ENCODE results near the gene INSIG2.
"Not testable (repeated sequence)": the region's sequence is repeated elsewhere in the genome, so short reads cannot be mapped to it uniquely, and the experiment has no call there.

Gene INSIG2

GRCh38 chr2:118061135-118061955 lies 26.9 kb upstream of the INSIG2 start:
- no peak for DNase-seq

GRCh38 chr2:118062048-118062447 lies 26.2 kb upstream of the INSIG2 start:
- DNase-seq, result no peak

GRCh38 chr2:118062669-118063068 lies 25.6 kb upstream of the INSIG2 start:
- DNase-seq, result no peak

GRCh38 chr2:118065015-118065706 lies 23.1 kb upstream of the INSIG2 start:
- DNase-seq, result no peak

GRCh38 chr2:118065921-118066511 lies 22.3 kb upstream of the INSIG2 start:
- DNase-seq, result no peak

GRCh38 chr2:118077636-118078247 lies 10.5 kb upstream of the INSIG2 start:
- DNase-seq, result no peak

GRCh38 chr2:118078734-118079133 lies 9.5 kb upstream of the INSIG2 start:
- DNase-seq, result no peak

- no peak for DNase-seq
Observed at GRCh38 chr2:118084491-118085089, 3.7 kb upstream of the INSIG2 start.

GRCh38 chr2:118085173-118086023 lies 2.9 kb upstream of the INSIG2 start:
- no peak for DNase-seq

- no peak for DNase-seq
Observed at GRCh38 chr2:118086024-118086633, 2.1 kb upstream of the INSIG2 start.

- DNase-seq, result no peak
Observed at GRCh38 chr2:118089139-118089800, 999 bp downstream of the INSIG2 start.

- DNase-seq, result no peak
Observed at GRCh38 chr2:118090387-118091139, 2.3 kb downstream of the INSIG2 start.

- no peak for DNase-seq
Observed at GRCh38 chr2:118091140-118091478, 2.8 kb downstream of the INSIG2 start.

- DNase-seq, result no peak
Observed at GRCh38 chr2:118091631-118092030, 3.4 kb downstream of the INSIG2 start.

- not testable (repeated sequence) for DNase-seq
Observed at GRCh38 chr2:118094102-118094501, 5.8 kb downstream of the INSIG2 start.

GRCh38 chr2:118094503-118094902 lies 6.2 kb downstream of the INSIG2 start:
- no peak for DNase-seq

- no peak for DNase-seq
Observed at GRCh38 chr2:118095610-118096009, 7.3 kb downstream of the INSIG2 start.

- DNase-seq, result no peak
Observed at GRCh38 chr2:118097657-118098056, 9.4 kb downstream of the INSIG2 start.

GRCh38 chr2:118098307-118099030 lies 10.2 kb downstream of the INSIG2 start:
- DNase-seq, result no peak
